GM10266 (cell line): ENCODE measurements around the gene IQGAP2.

Source experiments
- DNase-seq: peaks from one replicate; pipeline ENCODE4 v3.0.0; 2012; ENCODE audit errors: extremely low spot score
- CTCF ChIP-seq: IDR thresholded peaks from 2 replicates; pipeline ENCODE4 v1.5.1; 2012; ENCODE audit warnings: mild to moderate bottlenecking, low read depth; ENCODE audit not compliant: control insufficient read depth, insufficient read depth; ENCODE audit errors: missing control alignments

The IQGAP2 gene

GRCh38 chr5:76590027-76590426, 186.9 kb downstream of the IQGAP2 start:
- TF ChIP-seq CTCF: no peak
- DNase-seq: peak; percentile 21

GRCh38 chr5:76591366-76591765, 188.3 kb downstream of the IQGAP2 start:
- TF ChIP-seq CTCF: no peak
- no peak for DNase-seq

- no peak for DNase-seq
- TF ChIP-seq CTCF: no peak
Measured at GRCh38 chr5:76592692-76593091, 189.6 kb downstream of the IQGAP2 start.

GRCh38 chr5:76594107-76594506, 191.0 kb downstream of the IQGAP2 start:
- no peak for DNase-seq
- TF ChIP-seq CTCF: no peak

GRCh38 chr5:76595755-76596481, 192.8 kb downstream of the IQGAP2 start:
- no peak for DNase-seq
- no peak for TF ChIP-seq CTCF

- TF ChIP-seq CTCF: no peak
- DNase-seq: no peak
Measured at GRCh38 chr5:76598531-76598930, 195.4 kb downstream of the IQGAP2 start.

GRCh38 chr5:76600716-76601115, 197.6 kb downstream of the IQGAP2 start:
- DNase-seq: no peak
- no peak for TF ChIP-seq CTCF
